ENCODE measurements around the gene PPARG. TPM values are rescaled to one million over a fixed set of nuclear protein-coding genes. Genes with fewer than 3 reads are reported as not detected.

The PPARG gene
- total and polyA plus RNA-seq, 2 of the 8 experiments (the other 6 are each of a cell fraction or from before 2014, with no cell fraction given): 0.06 TPM; not detected in 1

DNA sequence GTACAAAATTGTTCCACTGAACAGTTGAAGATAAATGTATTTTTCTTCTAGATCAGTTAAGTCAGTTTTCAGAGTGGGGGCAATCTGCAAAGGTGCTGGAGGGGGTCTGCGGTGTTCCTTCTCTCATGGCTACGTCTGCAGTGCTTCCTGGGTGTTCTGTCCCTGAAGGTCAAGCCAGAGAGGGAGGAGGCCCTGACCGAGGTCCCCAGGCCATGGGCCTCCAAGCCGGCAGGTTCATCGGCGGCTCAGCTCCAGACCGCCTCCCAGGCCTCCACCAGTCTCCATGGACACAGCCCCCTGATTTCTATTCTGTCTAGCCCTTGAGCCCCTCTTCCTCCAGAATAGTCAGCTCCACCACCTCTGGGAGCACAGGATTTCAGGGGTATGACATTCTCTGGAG, 166.9 kb downstream of the PPARG start:
- H2AFZ ChIP-seq (ENCODE audit: low read length): no peak overlapping the region
- H3K4me1 ChIP-seq (replicated peaks in 1 of 4; ENCODE audit: control insufficient read depth in 3 of 4, insufficient read depth in 4 of 4, low read length in 3 of 4): no peaks in the 10 kb centered on the region; a peak in 1 of 7 replicates
- H4K91ac ChIP-seq (replicated peaks; ENCODE audit: insufficient read length, low read length): no peak overlapping the region
- no peak overlapping the region for H3K4me3 ChIP-seq (ENCODE audit: extremely low read depth in 1 of 4, insufficient read depth in 2 of 4, low read depth in 3 of 4, low read length in 4 of 4)
- FAIRE-seq (no peak), DNase-seq (ENCODE audit: low read depth in 1 of 2, low spot score in 2 of 2) (no peak)
- H4K5ac ChIP-seq (ENCODE audit: insufficient read length, low read depth, low read length): no peak overlapping the region
- H3K9ac ChIP-seq (replicated peaks in 1 of 4; ENCODE audit: extremely low read depth in 1 of 4, low read depth in 3 of 4, low read length in 3 of 4): no peak overlapping the region
- H3K23me2 ChIP-seq (ENCODE audit: low read depth, low read length): no peaks in the 10 kb centered on the region
- CTCF ChIA-PET (ENCODE audit: partially characterized antibody): interaction anchor here (4.6 kb wide), 1 partner anchor 15 kb away, joined by 25 read pairs; no protein-coding TSS in a partner anchor
- H3K9me3 ChIP-seq (ENCODE audit: insufficient read depth in 2 of 2, low read depth in 1 of 2, low read length in 1 of 2): no peaks in the 10 kb centered on the region
- H4K20me1 ChIP-seq (replicated peaks in 1 of 2; ENCODE audit: control insufficient read depth in 1 of 2, insufficient read depth in 2 of 2, low read length in 2 of 2): no peaks in the 10 kb centered on the region
- H2BK15ac ChIP-seq (ENCODE audit: low read length): no peak overlapping the region
- no peak overlapping the region for H2AK5ac ChIP-seq (ENCODE audit: low read depth, low read length)
- no peak overlapping the region for H3K27ac ChIP-seq (ENCODE audit: low read depth, low read length)
- no peaks in the 10 kb centered on the region for H3K79me2 ChIP-seq (ENCODE audit: control insufficient read depth in 1 of 2, insufficient read depth in 2 of 2, low read length in 2 of 2)
- H4K8ac ChIP-seq (ENCODE audit: extremely low read depth, insufficient read depth, low read length): peak overlapping the region; percentile 4; the same call in 1 of the 2 replicates
- H2BK5ac ChIP-seq (ENCODE audit: low read depth, low read length): no peak overlapping the region
- no peaks in the 10 kb centered on the region for H3K27me3 ChIP-seq (replicated peaks in 1 of 4; ENCODE audit: control insufficient read depth in 3 of 4, extremely low read depth in 1 of 4, insufficient read depth in 3 of 4, low read length in 3 of 4)
- no peaks in the 10 kb centered on the region for H3K79me1 ChIP-seq (ENCODE audit: low read depth, low read length)
- no peak overlapping the region for H2BK12ac ChIP-seq (ENCODE audit: low read depth, low read length)
- no peak overlapping the region for H2BK120ac ChIP-seq (replicated peaks; ENCODE audit: low read depth, low read length)
- H3K18ac ChIP-seq (ENCODE audit: extremely low read depth, low read length): no peak overlapping the region
- H3K4ac ChIP-seq (replicated peaks; ENCODE audit: insufficient read length, low read depth, low read length): no peak overlapping the region
- H2BK20ac ChIP-seq (ENCODE audit: low read length): no peak overlapping the region
- POLR2A ChIA-PET (ENCODE audit: partially characterized antibody): interaction anchor here (1.6 kb wide), 1 partner anchor 28 kb away, joined by 7 read pairs; the partner anchor contains the start of gene TSEN2
- H3K56ac ChIP-seq (replicated peaks; ENCODE audit: insufficient read length, low read depth, low read length): no peak overlapping the region
- no peaks in the 10 kb centered on the region for H3K36me3 ChIP-seq (ENCODE audit: control insufficient read depth in 2 of 4, insufficient read depth in 4 of 4, low read length in 3 of 4)
- no peak overlapping the region for H3K14ac ChIP-seq (ENCODE audit: insufficient read length)
- H3K4me2 ChIP-seq (ENCODE audit: insufficient read depth in 1 of 2, low read depth in 2 of 2, low read length in 2 of 2): no peak overlapping the region
- H3K23ac ChIP-seq (ENCODE audit: insufficient read length): no peak overlapping the region
- 85% methylated on average over 7 of the region's 7 CpGs; no CpG with 5 or more reads in 1 of the 2 experiments for WGBS, 2 experiments (ENCODE audit: extremely low coverage in 1 of 2, insufficient coverage in 1 of 2, insufficient read length in 1 of 2, insufficient replicate concordance in 2 of 2, low coverage in 1 of 2, low lambda C conversion rate in 2 of 2, missing lambda C conversion rate in 1 of 2)
- no peak for TF ChIP-seq CEBPB (IDR thresholded peaks at IDR 0.05; ENCODE audit: low read depth, low read length)
- no peak for TF ChIP-seq SP1 (IDR thresholded peaks at IDR 0.05; ENCODE audit: low read depth, low read length)
- TF ChIP-seq BCL11A (IDR thresholded peaks at IDR 0.05; ENCODE audit: low read depth in 2 of 2, low read length in 2 of 2): no peak
- no peak for TF ChIP-seq TAF1 (IDR thresholded peaks at IDR 0.05; ENCODE audit: low read depth, low read length)
- no peak for TF ChIP-seq EP300 (IDR thresholded peaks at IDR 0.05; ENCODE audit: borderline replicate concordance in 1 of 2, low read depth in 2 of 2, low read length in 2 of 2)
- TF ChIP-seq TCF12 (IDR thresholded peaks at IDR 0.05; ENCODE audit: low read depth, low read length): no peak
- TF ChIP-seq YY1 (IDR thresholded peaks at IDR 0.05; ENCODE audit: low read depth, low read length): no peak
- TF ChIP-seq, protein P1, sequence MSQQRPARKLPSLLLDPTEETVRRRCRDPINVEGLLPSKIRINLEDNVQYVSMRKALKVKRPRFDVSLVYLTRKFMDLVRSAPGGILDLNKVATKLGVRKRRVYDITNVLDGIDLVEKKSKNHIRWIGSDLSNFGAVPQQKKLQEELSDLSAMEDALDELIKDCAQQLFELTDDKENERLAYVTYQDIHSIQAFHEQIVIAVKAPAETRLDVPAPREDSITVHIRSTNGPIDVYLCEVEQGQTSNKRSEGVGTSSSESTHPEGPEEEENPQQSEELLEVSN (IDR thresholded peaks at IDR 0.05): no peak
- TF ChIP-seq RFX5 (IDR thresholded peaks at IDR 0.05; ENCODE audit: borderline replicate concordance, low read depth, low read length): no peak
- no peak for TF ChIP-seq RAD21 (IDR thresholded peaks at IDR 0.05 in 1 of 2, conservative IDR thresholded peaks at IDR 0.05 in 1 of 2; ENCODE audit: low read depth in 2 of 2, low read length in 2 of 2)
- TF ChIP-seq ASH2L (IDR thresholded peaks at IDR 0.05; ENCODE audit: low read length): no peak
- TF ChIP-seq SIX5 (IDR thresholded peaks at IDR 0.05; ENCODE audit: low read depth, low read length): no peak
- TF ChIP-seq GTF2F1 (IDR thresholded peaks at IDR 0.05; ENCODE audit: borderline replicate concordance, low read depth, low read length): no peak
